Upper lobe of right lung (tissue), 1 donor: ENCODE data around the gene WNK4. TPM values are rescaled to one million over a fixed set of nuclear protein-coding genes. Genes with fewer than 3 reads are reported as not detected.
A peak's percentile ranks its signal among the peaks of the same experiment; 100 is the strongest.

Experiments used
- ATAC-seq: fragments of 200-7000 bp; cut with Tn5 transposase; one replicate; pipeline ENCODE4 v1.9.1; 2020; ENCODE audit warnings: mild to moderate bottlenecking, moderate library complexity
- DNase-seq: peaks from one replicate; pipeline ENCODE4 v3.0.0-alpha.2; 2020
- H3K27ac ChIP-seq: fragments of 200-600 bp; one replicate; pipeline ENCODE4 v1.8.0; 2022
- H3K27me3 ChIP-seq: fragments of 200-600 bp; one replicate; pipeline ENCODE4 v1.8.0; 2022; ENCODE audit warnings: mild to moderate bottlenecking
- H3K36me3 ChIP-seq: fragments of 200-600 bp; one replicate; pipeline ENCODE4 v1.8.0; 2022
- H3K4me1 ChIP-seq: fragments of 200-600 bp; one replicate; pipeline ENCODE4 v1.8.0; 2022
- H3K4me3 ChIP-seq: fragments of 200-600 bp; one replicate; pipeline ENCODE4 v1.8.0; 2022; ENCODE audit warnings: mild to moderate bottlenecking
- H3K9me3 ChIP-seq: fragments of 200-600 bp; one replicate; pipeline ENCODE4 v1.8.0; 2022
- intact Hi-C: fragments of 100-400 bp; cut with DNase I; formaldehyde crosslinking; loops from one replicate; pipeline ENCODE4 v1.11.0; 2022
- total RNA-seq: library from RNA; stranded (reverse); fragmentation: NEBNext Ultra II Directional; extraction: Animal tissue kit (Norgen Biotek cat#: 25700); gene quantifications from one replicate; pipeline ENCODE4 v1.2.1, GENCODE V29; 2021
- TF ChIP-seq, protein P1 (sequence below): fragments of 200-600 bp; IDR thresholded peaks from one replicate; pipeline ENCODE4 v1.8.0; 2022; ENCODE audit warnings: antibody characterized with exemption
- donor health status: DM: no; HTN: yes; CAD: no; lungs with severe emphysema.

WNK4 gene
- total RNA-seq, 1 donor from 2014 or later = 0.38 TPM

DNA sequence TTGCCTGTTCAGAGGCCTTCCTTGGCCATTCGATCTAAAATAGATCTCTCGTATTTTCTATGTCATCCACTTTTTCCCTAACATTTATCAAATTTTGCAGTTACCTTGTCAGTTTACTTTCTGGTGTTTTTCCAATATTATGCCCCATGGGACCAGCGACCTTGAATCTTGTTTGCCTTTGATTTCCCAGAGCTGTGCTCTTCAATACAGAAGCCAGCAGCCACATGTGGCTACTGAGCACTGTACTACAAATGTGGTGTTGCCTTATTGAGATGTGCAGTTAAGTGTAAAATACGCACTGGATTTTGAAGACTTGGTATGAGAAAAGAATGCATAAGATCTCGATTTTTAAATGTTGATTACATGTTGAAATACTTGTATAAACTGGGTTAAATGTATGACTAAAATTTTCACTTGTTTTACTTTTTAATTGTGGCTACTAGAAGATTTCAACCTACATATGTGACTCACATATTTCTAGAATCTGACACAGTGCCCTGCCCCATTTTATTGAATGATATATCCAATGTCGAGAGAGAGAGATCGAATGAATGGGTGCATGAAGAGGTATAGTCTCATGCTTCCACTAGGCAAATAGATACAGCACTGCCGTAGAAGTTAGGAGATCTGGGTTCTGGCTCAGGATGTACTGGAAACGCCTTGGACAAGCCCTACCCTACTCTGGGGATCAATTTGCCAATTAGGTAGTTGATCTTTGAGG lies 52.0 kb downstream of the WNK4 start:
- DNase-seq = no peak
- Histone ChIP-seq H3K27me3 (no peaks in the 10 kb centered on the region), H3K4me1 (peaks cover 17% of the 10 kb centered on the region), H3K36me3 (peaks cover 25% of the 10 kb centered on the region), H3K27ac (peak overlapping the region; percentile 91), H3K4me3 (peak overlapping the region; percentile 100), H3K9me3 (no peaks in the 10 kb centered on the region)
- intact Hi-C loops = no loop called here
- TF ChIP-seq, protein P1, sequence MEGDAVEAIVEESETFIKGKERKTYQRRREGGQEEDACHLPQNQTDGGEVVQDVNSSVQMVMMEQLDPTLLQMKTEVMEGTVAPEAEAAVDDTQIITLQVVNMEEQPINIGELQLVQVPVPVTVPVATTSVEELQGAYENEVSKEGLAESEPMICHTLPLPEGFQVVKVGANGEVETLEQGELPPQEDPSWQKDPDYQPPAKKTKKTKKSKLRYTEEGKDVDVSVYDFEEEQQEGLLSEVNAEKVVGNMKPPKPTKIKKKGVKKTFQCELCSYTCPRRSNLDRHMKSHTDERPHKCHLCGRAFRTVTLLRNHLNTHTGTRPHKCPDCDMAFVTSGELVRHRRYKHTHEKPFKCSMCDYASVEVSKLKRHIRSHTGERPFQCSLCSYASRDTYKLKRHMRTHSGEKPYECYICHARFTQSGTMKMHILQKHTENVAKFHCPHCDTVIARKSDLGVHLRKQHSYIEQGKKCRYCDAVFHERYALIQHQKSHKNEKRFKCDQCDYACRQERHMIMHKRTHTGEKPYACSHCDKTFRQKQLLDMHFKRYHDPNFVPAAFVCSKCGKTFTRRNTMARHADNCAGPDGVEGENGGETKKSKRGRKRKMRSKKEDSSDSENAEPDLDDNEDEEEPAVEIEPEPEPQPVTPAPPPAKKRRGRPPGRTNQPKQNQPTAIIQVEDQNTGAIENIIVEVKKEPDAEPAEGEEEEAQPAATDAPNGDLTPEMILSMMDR = no peak
- peak; percentile 2 for ATAC-seq

DNA sequence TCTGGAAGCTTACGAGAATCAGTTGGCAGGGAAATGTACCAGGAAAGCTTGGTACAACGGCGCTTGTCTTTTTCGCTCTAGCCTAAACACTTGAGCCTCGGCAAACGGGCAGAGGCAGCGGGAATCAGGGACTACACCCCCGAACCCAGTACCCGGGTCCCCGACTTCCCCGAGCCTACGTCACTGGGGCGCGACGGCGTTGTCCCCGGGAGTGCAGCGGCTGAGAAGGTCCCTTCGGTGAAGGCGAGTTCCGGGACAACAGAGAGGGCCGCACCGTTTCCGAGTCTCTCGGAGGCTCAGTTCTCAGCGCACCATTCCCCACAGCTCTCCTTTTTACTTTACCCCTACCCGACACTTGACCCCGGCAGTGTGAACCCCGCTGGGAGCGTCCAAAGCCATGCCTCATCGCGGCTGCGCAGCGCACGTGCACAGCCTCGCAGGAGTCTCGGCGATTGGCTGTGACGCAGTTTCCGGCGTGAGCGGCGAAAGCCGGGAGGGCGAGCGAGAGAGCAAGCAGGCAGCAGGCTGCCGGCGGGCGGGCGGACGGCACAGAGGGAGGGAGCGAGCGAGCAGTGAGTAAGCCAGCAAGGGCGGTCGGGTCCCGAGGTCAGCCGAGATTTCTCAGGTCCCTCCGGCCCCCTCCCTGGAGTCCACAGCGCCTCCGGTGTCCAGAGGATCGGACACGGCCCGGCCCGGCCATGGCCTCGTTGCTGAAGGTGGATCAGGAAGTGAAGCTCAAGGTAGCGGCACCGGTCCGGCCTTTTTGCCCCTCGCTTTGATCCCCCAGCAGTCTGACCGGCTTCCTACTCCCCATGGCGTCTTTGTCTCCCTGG lies 52.7 kb downstream of the WNK4 start, which contains the start of gene PSME3:
Gene PSME3 (plus strand): TSS at position 464 of the 833 bp plus-strand sequence. CDS start 235 bp downstream, at position 699.
- H3K27me3 ChIP-seq = no peaks in the 10 kb centered on the region
- TF ChIP-seq, protein P1 = no peak
- no peaks in the 10 kb centered on the region for H3K9me3 ChIP-seq
- H3K36me3 ChIP-seq = peaks cover 33% of the 10 kb centered on the region
- intact Hi-C loops = no loop called here
- H3K27ac ChIP-seq = peak within 1 kb of the TSS; percentile 91
- H3K4me1 ChIP-seq = peaks cover 17% of the 10 kb centered on the region
- peak within 1 kb of the TSS; percentile 100 for H3K4me3 ChIP-seq
- ATAC-seq (peak; percentile 97), DNase-seq (peak; percentile 97)

DNA sequence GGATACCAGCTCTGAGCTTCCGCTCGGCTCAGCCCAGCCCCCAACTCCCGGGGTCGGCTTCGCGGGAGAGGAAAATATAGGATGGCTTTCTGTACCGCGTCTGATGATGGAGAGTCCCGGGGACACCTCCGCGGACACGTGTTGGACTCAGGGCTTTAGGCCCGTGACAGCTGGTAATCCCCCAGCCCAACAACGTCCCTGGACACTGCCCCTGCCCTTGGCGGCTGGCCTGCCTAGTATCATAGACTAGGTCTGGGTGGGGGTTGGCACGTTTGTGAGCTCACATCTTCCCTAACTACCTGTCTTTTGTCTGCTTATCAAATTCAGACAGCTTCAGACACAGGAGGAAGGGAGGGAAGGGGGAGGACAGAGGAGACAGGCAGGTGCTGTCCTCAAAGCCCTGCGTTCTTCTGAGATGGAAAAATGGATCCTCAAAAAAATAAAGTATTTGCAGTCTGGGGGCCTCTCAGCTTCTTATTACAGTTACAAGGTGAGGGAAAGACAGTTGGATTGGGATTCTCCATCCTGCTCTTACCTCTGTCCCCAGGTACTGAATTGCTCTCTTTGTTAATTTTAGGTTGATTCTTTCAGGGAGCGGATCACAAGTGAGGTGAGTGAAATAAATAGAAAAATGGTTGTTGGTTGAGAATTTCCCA lies 53.5 kb downstream of the WNK4 start:
- Histone ChIP-seq H3K27ac (peak overlapping the region; percentile 91), H3K27me3 (no peaks in the 10 kb centered on the region), H3K36me3 (peaks cover 41% of the 10 kb centered on the region), H3K4me1 (peaks cover 17% of the 10 kb centered on the region), H3K4me3 (peak overlapping the region; percentile 100), H3K9me3 (no peaks in the 10 kb centered on the region)
- TF ChIP-seq, protein P1 = no peak
- ATAC-seq (no peak), DNase-seq (no peak)
- intact Hi-C loops = no loop called here

DNA sequence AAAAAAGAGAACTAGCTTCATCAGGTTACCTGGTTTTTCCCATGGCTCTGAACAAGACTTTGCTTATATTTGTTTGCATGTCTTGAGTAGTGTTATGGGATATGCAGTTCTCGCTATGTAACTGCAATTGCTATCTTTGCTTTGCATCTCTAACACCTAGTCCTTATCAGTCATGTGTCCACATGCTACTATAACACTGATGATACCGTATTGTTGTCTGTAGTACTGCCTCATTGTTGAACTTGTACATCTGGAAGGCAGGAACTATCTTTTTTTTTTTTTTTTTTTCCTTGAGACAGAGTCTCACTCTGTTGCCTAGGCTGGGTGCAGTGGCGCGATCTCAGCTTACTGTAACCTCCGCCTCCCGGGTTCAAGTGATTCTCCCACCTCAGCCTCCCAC lies 55.3 kb downstream of the WNK4 start:
- DNase-seq (no peak), ATAC-seq (no peak)
- Histone ChIP-seq H3K9me3 (no peaks in the 10 kb centered on the region), H3K27me3 (no peaks in the 10 kb centered on the region), H3K27ac (no peak overlapping the region), H3K4me3 (no peak overlapping the region), H3K36me3 (peaks cover 59% of the 10 kb centered on the region), H3K4me1 (peaks cover 17% of the 10 kb centered on the region)
- intact Hi-C loops = no loop called here
- TF ChIP-seq, protein P1 = no peak

DNA sequence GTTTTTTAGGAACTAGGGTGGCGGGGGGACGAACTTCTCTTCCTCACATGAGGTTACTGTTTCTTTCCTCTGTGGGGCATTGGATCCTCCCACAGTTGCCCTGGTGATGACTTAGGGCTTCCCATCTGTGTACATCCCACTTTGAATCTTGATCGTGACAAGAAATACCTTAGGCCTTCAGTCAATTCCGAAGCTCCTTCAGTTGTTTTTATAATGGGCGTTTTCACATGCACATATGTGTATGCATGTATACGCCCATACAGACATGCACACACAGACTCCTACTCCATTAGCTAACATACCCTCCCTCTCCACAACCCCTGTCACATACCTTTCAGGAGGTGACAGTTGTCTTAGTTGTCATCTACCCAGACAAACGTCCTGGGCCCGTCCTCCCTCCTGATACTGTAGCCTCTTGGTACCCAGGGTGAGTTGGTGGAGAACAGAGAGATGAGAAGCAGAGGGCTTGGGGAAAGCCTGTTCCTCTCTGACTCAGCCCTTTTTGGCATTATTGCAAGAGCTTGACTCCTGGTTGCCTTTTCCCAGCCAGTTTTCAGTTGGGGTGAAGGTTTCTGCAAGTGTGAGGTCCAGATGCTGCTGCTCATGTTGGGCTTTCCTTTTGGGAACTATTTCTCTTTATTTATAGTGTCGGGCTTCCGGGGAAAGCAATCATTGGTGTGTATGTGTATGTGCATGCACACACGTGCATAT lies 61.7 kb downstream of the WNK4 start:
- Histone ChIP-seq H3K36me3 (peaks cover 86% of the 10 kb centered on the region), H3K27me3 (no peaks in the 10 kb centered on the region), H3K9me3 (no peaks in the 10 kb centered on the region), H3K4me3 (no peak overlapping the region), H3K4me1 (peaks cover 18% of the 10 kb centered on the region), H3K27ac (no peak overlapping the region)
- DNase-seq = no peak
- TF ChIP-seq, protein P1 = no peak
- no peak for ATAC-seq
- intact Hi-C loops = loop anchor here (5.0 kb wide), 1 partner anchor 95 kb away; no protein-coding TSS in a partner anchor
